HL-60 (cell line): Measurements from ENCODE around the gene CALML6.

Source experiments
- DNase-seq, 2 experiments: peaks; one replicate each; pipeline ENCODE4 v3.0.0-alpha.2; 2010 to 2020; ENCODE audit warnings: low read depth in 1 of 2, low spot score in 1 of 2
- H3K27ac ChIP-seq: fragments of 250-450 bp; sonication (Bioruptor Pico); replicated peaks from 2 replicates; pipeline ENCODE4 v1.5.1; 2020; ENCODE audit warnings: mild to moderate bottlenecking, moderate library complexity
- H3K27me3 ChIP-seq: fragments of 250-450 bp; sonication (Bioruptor Pico); 2 replicates; pipeline ENCODE4 v1.5.1; 2021; ENCODE audit warnings: mild to moderate bottlenecking, moderate library complexity; ENCODE audit not compliant: insufficient read depth, poor library complexity, severe bottlenecking
- H3K4me3 ChIP-seq: replicated peaks from 2 replicates; pipeline ENCODE4 v1.5.1; 2011; ENCODE audit warnings: mild to moderate bottlenecking, control low read depth, low read length; ENCODE audit not compliant: insufficient read depth
- CTCF ChIP-seq: IDR thresholded peaks from one replicate; pipeline ENCODE4 v1.5.1; 2011; ENCODE audit warnings: low read length, control low read depth, inconsistent platforms; ENCODE audit not compliant: insufficient read depth
- GABPA ChIP-seq: IDR thresholded peaks from 2 replicates; pipeline ENCODE4 v1.6.1; 2012; ENCODE audit warnings: low read depth
- POLR2AphosphoS5 ChIP-seq: IDR thresholded peaks from 2 replicates; pipeline ENCODE4 v1.6.1; 2012; ENCODE audit warnings: low read depth
- REST ChIP-seq: IDR thresholded peaks from 2 replicates; pipeline ENCODE4 v1.6.1; 2012; ENCODE audit warnings: low read depth; ENCODE audit not compliant: insufficient replicate concordance
- SPI1 ChIP-seq: IDR thresholded peaks from 2 replicates; pipeline ENCODE4 v1.6.1; 2012; ENCODE audit warnings: low read depth, mild to moderate bottlenecking, borderline replicate concordance

Gene CALML6

GRCh38 chr1:1921459-1921862 lies 6.4 kb downstream of the CALML6 start:
- no peak for TF ChIP-seq CTCF
- no peak for TF ChIP-seq GABPA
- TF ChIP-seq POLR2AphosphoS5 = no peak
- TF ChIP-seq REST = no peak
- no peak for TF ChIP-seq SPI1
- H3K27me3 ChIP-seq = peaks cover 2% of the 10 kb centered on the region
- no peak overlapping the region for H3K4me3 ChIP-seq
- DNase-seq = no peak
- H3K27ac ChIP-seq = no peak overlapping the region

- H3K27ac ChIP-seq = no peak overlapping the region
- H3K4me3 ChIP-seq = no peak overlapping the region
- DNase-seq = no peak
- TF ChIP-seq GABPA (no peak), POLR2AphosphoS5 (no peak), SPI1 (no peak), CTCF (no peak), REST (no peak)
- H3K27me3 ChIP-seq = peaks cover 6% of the 10 kb centered on the region
These were observed 7.0 kb downstream of the CALML6 start for GRCh38 chr1:1921901-1922701.

- no peak overlapping the region for H3K4me3 ChIP-seq
- TF ChIP-seq REST = no peak
- no peak for TF ChIP-seq GABPA
- no peak for TF ChIP-seq POLR2AphosphoS5
- no peak for TF ChIP-seq CTCF
- TF ChIP-seq SPI1 = no peak
- no peak overlapping the region for H3K27ac ChIP-seq
- peaks cover 7% of the 10 kb centered on the region for H3K27me3 ChIP-seq
- DNase-seq = no peak
These were observed 7.6 kb downstream of the CALML6 start for GRCh38 chr1:1922702-1922955.
